ENCODE data around the gene SMIM23.
"Not testable (repeated sequence)": the region's sequence is repeated elsewhere in the genome, so short reads cannot be mapped to it uniquely, and the experiment has no call there.

Gene SMIM23

GRCh38 chr5:171770153-171770552 is 15.5 kb upstream of the SMIM23 start:
- DNase-seq (ENCODE audit: extremely low spot score, insufficient read length, low read depth) (no peak), FAIRE-seq (no peak)

GRCh38 chr5:171771856-171772255 is 13.8 kb upstream of the SMIM23 start:
- DNase-seq (ENCODE audit: extremely low spot score, insufficient read length, low read depth) (no peak), FAIRE-seq (no peak)

GRCh38 chr5:171773106-171773505 is 12.5 kb upstream of the SMIM23 start:
- FAIRE-seq (no peak), DNase-seq (ENCODE audit: extremely low spot score, insufficient read length, low read depth) (no peak)

- FAIRE-seq = no peak
- DNase-seq (ENCODE audit: extremely low spot score, insufficient read length, low read depth) = no peak
Measured at GRCh38 chr5:171774418-171774817, 11.2 kb upstream of the SMIM23 start.

DNA sequence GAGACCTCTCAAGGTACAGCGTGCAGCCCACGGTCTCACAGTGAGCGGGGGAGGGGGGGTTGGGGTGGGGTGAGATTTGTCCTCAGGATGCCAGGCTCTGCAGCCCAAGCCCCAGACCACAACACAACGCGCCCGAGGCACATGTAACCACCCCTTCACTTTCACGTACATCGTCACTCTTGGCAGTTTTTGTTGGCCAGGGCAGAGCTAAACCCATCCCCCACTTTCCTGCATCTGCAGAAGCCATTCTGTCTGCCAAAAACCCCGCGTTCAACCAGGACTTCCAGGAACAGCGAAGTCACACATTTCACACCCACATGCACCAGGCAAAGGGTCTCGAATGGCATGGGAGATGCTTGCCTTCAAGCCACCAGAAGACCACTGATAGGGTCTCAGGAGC is 9.4 kb upstream of the SMIM23 start:
- FAIRE-seq = no peak
- DNase-seq (ENCODE audit: extremely low spot score, insufficient read length, low read depth) = no peak

DNA sequence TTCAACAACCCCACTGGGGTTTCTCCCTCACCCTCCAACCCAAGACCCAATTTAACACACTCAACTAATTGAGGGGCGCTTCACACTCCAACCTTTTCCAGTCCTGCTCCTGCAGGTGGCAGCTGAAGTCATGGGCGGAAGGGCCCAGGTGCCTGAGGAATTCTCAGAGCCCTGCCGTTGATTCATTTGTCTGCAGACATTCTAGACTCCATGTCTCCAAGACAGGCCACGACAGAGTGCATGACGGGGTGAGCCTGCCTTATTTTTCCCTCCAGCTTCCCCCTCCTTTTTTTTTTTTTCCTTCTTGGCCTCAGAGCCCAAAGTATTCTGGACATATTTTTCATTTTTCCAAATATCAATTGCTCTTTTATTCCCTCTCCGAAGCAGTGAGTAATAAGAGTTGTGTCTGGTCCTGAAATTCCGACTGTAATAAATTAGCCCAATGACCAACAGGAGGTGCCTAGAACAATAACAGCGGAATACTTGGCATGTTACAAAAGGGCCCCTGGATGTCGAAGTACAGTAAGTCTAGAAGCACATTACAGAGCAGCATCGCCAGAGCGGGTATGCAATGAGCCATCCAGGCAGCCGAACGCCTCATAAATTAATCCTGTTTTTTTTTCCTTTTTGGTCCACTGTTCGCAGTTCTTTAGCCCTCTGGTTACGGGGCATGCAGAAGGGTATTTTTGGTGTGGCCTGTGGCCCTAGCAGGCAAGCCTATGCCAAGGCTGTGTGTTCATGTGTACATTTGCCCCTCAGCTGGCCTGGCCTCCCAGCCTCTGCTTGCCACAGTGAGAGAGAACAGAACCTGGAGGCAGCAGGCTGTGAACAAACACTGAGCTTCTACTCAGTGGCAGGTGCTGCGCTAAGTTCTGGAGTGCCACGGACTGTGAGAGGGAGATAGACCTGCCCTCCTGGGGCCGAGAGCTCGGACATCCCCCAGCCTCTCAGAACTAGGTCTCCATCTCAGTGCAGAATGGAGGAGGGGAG is 8.6 kb upstream of the SMIM23 start:
- no peak for FAIRE-seq
- no peak for DNase-seq (ENCODE audit: extremely low spot score, insufficient read length, low read depth)

GRCh38 chr5:171781744-171782143 is 3.9 kb upstream of the SMIM23 start:
- FAIRE-seq; DNase-seq (ENCODE audit: extremely low spot score, insufficient read length, low read depth): not testable (repeated sequence)

GRCh38 chr5:171782332-171782966 is 3.2 kb upstream of the SMIM23 start:
- DNase-seq (ENCODE audit: extremely low spot score, insufficient read length, low read depth) (no peak), FAIRE-seq (no peak)

- DNase-seq (ENCODE audit: extremely low spot score, insufficient read length, low read depth) = no peak
- no peak for FAIRE-seq
Measured at GRCh38 chr5:171783051-171783450, 2.6 kb upstream of the SMIM23 start.

DNA sequence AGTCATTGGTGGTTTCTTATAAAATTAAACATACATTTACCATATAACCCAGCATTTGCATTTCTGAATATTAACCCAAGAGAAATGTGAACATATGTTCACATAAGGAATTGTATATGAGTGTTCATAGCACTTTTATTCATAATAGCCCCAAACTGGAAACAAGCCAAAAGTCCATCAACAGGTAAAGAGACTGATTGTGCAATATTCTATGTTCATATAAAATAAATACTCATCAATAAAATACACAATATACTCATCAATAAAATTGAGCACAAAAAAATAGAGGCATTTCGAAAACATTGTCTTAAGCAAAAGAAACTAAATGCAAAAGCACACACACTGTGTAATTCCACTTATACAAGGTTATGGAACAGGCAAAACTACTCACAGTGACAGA is 3.7 kb downstream of the SMIM23 start:
- no peak for FAIRE-seq
- no peak for DNase-seq (ENCODE audit: extremely low spot score, insufficient read length, low read depth)

GRCh38 chr5:171790408-171790807 is 4.8 kb downstream of the SMIM23 start:
- DNase-seq (ENCODE audit: extremely low spot score, insufficient read length, low read depth) (no peak), FAIRE-seq (no peak)

DNA sequence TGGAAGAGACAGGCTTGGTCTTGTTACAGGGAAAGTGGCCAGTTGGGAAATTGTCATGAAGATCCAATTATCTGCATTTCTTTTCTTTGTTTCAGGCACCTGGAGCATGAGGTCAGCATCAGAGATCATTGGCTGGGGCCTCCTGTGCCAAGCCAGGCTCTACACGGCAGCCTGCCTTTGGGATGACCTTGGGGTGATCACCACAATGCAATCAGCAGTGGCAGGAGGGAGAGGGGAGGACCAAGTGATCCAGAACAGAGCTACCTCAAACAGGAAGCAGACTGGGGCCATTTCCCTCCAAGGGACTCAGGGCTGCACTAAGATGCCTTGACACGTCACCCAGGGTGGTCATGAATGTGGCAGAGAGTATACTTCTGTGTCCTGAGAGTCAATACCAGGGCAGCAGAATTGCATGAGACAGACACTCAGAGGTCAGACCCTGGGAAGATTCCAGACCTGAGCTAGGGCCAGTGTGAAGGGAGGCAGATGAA is 8.9 kb downstream of the SMIM23 start:
- FAIRE-seq (no peak), DNase-seq (ENCODE audit: extremely low spot score, insufficient read length, low read depth) (no peak)

DNA sequence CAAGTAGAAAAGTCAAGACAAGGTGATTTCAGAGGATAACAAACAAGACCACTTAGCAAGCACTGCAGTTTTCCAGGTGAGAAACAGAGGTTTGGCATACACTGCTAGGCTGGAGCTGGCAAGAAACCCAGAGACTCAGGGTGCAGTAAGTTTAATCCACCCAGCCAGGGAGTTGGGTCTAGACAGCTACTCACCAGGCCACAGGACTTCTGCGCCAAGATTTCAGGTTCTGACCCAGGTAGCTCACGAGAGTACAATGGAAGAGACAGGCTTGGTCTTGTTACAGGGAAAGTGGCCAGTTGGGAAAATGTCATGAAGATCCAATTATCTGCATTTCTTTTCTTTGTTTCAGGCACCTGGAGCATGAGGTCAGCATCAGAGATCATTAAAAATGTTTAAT is 9.8 kb downstream of the SMIM23 start:
- DNase-seq (ENCODE audit: extremely low spot score, insufficient read length, low read depth) (no peak), FAIRE-seq (no peak)

- FAIRE-seq (no peak), DNase-seq (ENCODE audit: extremely low spot score, insufficient read length, low read depth) (no peak)
Measured at GRCh38 chr5:171796436-171796835, 10.8 kb downstream of the SMIM23 start.

DNA sequence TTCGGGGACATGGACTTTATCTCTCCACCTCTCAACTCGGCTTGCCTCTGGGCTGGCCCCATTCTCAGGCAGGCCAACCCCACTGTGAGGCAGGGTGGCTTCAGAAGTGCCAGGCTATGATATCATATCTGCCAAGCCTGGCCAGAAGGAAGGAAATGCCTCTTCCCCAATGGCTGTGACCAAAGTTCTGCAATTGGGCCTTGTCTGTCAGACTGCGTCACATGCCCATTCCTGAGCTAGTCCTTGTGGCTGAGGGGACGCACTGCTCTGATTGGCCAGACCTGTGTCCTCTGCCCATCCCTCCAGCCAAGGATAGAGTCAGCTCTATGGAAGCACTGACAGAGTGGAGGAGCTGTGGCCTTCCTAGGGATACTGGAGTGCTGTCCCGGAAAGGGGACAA is 11.9 kb downstream of the SMIM23 start:
- FAIRE-seq (no peak), DNase-seq (ENCODE audit: extremely low spot score, insufficient read length, low read depth) (no peak)

DNA sequence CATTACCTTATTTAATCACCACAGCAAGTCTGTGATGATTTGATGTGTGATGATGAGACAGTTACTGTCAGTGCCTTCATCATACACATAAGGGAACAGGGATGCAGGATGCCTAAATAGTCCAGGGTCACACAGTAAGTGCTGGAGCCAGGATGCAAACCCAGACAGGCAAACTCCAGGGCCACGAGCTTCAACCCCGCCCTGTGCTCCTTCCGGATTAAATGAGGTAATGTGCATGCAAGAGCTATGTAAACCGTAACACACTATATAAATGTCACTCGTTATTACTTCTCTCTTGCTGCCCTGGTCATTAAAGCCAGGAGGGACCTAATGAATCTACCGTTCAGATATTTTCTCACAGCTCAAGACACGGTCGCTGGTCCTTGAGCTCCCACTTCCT is 12.8 kb downstream of the SMIM23 start:
- DNase-seq (ENCODE audit: extremely low spot score, insufficient read length, low read depth) (no peak), FAIRE-seq (no peak)

DNA sequence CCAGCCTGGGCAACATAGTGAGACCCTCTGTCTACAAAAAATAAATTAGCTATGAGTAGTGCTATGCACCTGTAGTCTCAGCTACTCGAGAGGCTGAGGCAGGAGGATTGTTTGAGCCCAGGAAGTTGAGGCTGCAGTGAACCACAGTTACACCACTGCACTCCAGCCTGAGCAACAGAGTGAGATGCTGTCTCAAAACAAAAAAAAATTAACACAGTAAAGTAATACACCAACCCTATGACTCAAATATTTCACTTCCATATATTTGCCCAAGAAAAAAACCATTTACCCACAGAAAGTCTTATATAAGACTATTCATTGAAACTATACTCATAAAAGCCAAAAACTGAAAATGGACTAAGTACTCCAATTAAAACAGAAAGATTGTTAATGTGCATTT is 16.2 kb downstream of the SMIM23 start:
- DNase-seq (ENCODE audit: extremely low spot score, insufficient read length, low read depth) = no peak
- FAIRE-seq = no peak

DNA sequence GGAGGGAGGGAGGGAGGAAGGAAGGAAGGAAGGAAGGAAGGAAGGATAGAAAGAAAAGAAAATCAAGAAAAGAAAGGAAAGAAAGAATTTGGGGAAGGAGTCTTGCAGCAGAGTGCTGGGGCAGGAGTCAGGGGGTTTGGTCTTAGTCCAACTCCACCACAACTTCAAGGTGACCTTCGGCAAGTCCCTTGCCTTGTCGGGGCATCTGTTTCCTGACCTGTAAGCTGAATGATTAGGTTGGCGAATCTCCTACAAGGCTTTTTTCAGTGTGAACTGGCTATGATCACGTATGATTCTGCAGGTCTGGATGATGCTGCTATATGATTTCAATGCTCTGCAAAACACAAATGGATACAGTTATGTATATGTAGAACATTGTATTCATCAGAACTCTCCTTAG is 20.1 kb downstream of the SMIM23 start:
- FAIRE-seq (no peak), DNase-seq (ENCODE audit: extremely low spot score, insufficient read length, low read depth) (no peak)

DNA sequence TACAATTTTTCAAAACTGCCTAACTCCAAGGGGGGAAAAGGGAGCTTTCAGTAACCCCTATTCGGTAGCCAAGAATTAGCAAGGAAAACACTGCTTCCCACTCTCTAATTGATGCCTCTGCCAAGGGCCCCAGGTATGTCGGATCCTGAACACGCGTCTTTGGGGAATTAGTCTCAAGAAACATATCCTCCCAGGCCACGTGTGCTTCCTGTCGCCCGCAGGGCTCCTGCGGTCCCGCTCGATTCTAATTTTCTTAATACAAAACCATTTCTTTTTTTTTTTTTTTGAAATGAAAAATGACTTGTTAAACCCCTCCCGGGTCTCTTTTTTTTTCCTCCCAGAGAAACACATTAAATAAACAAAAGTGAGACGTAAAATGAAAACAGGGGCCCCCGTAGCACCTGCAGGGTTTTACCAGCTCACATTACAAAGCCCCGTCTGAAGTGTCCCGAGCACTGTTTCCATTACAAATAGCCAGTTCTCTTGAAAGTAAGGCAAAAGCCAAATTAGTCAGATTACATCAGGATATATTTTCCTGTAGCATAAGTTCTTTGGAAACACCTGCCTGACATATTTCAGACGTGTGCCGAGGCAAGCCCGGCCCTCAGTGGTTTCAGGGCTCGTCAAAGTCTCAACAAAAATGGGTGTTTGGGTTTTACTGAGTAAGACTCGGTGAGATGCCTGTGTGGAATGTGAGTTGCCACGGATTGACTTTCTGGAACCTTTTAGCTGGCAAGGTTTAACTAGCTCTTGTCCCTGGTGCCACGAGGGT is 21.5 kb downstream of the SMIM23 start:
- DNase-seq (ENCODE audit: extremely low spot score, insufficient read length, low read depth) = no peak
- FAIRE-seq = no peak

DNA sequence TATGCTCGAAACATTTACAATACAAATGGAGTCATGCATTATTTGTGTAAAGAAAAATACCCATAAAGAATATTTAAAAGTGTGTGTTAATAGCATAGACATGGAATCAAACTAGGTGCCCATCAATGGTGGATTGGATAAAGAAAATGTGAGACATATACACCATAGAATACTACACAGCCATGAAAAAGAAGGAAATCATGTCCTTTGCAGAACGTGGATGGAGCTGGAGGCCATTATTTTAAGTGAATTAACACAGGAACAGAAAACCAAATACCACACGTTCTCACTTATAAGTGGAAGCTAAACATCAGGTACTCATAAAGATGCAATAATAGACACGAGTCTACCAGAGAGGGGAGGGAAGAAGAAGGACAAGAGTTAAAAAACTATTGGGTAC is 22.8 kb downstream of the SMIM23 start:
- FAIRE-seq (no peak), DNase-seq (ENCODE audit: extremely low spot score, insufficient read length, low read depth) (no peak)

DNA sequence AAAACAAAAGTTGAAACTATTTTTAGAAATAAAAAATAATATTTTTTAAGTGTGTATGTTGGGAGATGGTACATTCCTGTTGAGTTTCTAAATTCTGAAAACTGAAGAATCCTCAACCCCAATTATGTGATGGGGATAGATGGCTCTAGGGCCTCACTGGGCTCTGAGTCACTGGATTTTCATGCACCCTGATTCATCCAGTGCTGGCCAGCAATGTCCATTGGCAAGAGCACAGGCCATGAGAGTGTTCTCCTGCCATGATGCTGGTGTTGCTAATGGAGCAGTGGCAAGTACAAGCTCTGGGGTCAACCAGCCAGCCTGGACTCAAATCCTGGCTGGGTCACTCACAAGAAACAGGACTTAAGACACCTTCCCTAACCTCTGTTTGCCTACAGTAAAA is 23.3 kb downstream of the SMIM23 start:
- FAIRE-seq (no peak), DNase-seq (ENCODE audit: extremely low spot score, insufficient read length, low read depth) (no peak)
